ENCODE data around the gene MSL3B.
"Not testable (repeated sequence)": the region's sequence is repeated elsewhere in the genome, so short reads cannot be mapped to it uniquely, and the experiment has no call there.

Gene MSL3B

DNA sequence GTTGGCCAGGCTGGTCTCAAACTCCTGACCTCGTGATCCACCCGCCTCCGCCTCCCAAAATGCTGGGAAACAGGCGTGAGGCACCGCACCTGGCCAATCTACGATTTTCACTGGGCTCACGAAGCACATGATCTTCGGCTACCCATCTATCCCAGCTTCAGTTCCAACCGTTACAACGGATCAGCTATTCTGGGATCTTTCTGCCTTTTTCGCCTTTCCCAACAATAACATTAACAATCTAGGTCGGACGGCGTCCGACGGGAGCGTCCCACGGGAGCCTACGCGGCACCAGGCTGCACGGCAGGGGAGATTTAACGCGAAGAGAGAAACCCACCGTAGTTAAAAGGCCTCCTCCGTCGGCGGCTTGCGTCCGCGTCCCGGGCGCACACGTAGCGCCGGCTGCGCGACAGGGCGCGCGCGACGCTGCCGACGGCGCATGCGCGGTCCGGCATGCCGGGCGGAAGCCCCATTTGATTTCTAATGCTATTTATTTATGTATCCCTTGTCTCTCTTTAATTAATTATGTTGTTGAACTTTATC is at the start of gene MSL3B:
MSL3B (minus strand) TSS at position 394 of the 540 bp plus-strand sequence.
- peak within 1 kb of the TSS; percentile 90 for H3K4me3 Mint-ChIP-seq
- peaks cover 34% of the 10 kb centered on the region for H3K27me3 Mint-ChIP-seq
- peaks cover 25% of the 10 kb centered on the region for H3K36me3 Mint-ChIP-seq (ENCODE audit: low read depth)
- H3K4me1 Mint-ChIP-seq (ENCODE audit: low read depth), result peaks cover 12% of the 10 kb centered on the region
- H3K9me3 Mint-ChIP-seq, result peaks cover 14% of the 10 kb centered on the region
- peak within 1 kb of the TSS; percentile 71 for H3K27ac Mint-ChIP-seq

DNA sequence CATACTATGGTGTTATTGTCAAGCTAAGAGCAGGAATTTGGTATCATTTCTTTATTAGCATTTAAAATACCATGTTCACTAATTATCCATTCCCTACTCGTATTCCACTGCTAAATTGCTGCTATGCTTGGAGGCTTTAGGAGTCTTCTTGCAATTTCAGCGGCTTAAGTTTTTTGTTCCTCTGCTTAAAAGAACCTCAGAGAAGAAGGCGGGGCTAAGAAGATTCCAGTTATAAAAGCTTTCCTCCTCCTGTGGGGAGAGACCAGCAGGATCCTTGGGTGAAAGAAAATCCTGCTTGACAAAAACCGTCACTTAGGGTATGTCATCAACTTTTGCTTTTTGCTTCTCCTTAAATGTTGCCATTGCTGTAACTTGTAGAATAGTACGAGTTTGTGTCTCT is 48.9 kb upstream of the MSL3B start, which contains the start of gene TRPM8:
TRPM8 (plus strand) TSS at position 258 of the 400 bp plus-strand sequence. CDS start 9,165 bp downstream, outside the sequence.
- Mint-ChIP-seq H3K9me3 (no peaks in the 10 kb centered on the region), H3K27ac (no peak within 1 kb of the TSS), H3K4me3 (no peak within 1 kb of the TSS), H3K4me1 (ENCODE audit: low read depth) (peaks cover 10% of the 10 kb centered on the region), H3K27me3 (peaks cover 39% of the 10 kb centered on the region), H3K36me3 (ENCODE audit: low read depth) (no peaks in the 10 kb centered on the region)

DNA sequence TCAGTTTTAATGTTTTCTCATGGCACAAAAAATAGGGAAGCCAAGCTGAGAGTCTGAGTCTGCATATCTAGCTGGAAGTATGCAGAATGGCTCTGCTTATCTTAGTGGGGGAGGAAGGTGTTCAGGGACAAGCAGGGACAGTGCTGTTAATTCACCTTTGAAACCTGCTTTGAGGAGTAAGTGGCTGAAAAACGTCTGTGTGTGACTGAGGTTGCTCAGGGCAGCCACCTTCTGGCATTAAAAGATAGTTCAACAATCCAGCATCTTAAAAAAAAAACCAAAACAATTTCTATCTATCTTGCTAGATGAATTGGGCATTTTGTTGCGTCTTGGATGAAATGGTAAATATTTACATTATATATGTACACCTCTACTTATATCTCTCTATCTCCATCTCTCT is 46.9 kb upstream of the MSL3B start:
- no peaks in the 10 kb centered on the region for H3K36me3 Mint-ChIP-seq (ENCODE audit: low read depth)
- peaks cover 6% of the 10 kb centered on the region for H3K4me1 Mint-ChIP-seq (ENCODE audit: low read depth)
- no peaks in the 10 kb centered on the region for H3K9me3 Mint-ChIP-seq
- H3K27me3 Mint-ChIP-seq, result peaks cover 48% of the 10 kb centered on the region
- H3K27ac Mint-ChIP-seq, result no peak overlapping the region
- no peak overlapping the region for H3K4me3 Mint-ChIP-seq

DNA sequence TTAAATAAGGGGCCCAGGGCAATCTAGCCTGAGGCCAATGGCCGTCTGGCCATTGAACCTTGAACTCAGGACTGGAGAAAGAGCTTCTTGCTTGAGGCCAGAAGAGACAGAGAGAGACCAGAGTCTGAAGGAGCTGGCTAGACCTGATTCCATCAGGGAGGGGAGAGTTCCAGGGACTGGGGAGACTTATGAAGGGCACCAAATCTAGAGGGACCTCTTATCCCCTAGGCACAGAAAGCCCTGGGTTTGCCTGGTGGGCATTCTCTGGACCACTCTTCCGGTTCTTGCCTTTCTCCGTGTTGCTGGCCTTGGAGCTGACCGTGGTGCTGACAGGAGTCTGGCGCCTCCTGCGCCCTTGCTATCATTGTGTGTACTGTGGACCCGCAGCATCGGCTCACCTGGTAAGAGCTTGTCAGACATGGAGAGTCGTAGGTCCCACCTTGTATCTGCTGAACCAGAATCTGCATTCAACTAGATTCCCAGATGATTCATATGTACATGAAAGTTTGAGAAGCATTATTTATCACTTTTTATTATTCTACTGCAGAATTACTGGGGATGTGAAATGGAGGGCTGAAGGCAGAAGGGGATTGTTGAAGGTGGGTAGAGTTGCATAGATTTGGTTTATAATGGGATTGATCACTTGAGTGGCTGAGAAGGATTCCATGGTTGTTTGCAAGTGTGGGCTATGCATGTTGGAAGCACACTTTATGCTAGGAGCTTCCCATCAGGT is 44.7 kb upstream of the MSL3B start:
- Mint-ChIP-seq H3K4me1 (ENCODE audit: low read depth) (no peaks in the 10 kb centered on the region), H3K4me3 (no peak overlapping the region), H3K27me3 (peaks cover 42% of the 10 kb centered on the region), H3K36me3 (ENCODE audit: low read depth) (no peaks in the 10 kb centered on the region), H3K27ac (no peak overlapping the region), H3K9me3 (no peaks in the 10 kb centered on the region)

DNA sequence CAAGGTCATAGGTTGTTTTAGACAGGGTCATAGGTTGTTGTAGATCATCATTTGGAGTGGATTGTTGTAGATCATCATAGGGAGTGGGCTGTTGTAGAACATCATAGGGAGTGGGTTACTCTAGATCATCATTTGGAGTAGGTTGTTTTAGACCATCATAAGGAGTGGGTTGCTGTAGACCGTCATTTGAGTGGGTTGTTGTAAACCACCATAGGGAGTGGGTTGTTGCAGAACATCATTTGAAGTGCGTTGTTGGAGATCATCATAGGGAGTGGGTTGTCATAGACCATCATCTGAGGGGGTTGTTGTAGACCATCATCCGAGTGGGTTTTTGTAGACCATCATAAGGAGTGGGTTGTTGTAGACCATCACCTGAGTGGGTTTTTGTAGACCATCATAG is 39.4 kb upstream of the MSL3B start:
- Mint-ChIP-seq H3K4me3 (no peak overlapping the region), H3K9me3 (no peaks in the 10 kb centered on the region), H3K4me1 (ENCODE audit: low read depth) (no peaks in the 10 kb centered on the region), H3K27me3 (peaks cover 36% of the 10 kb centered on the region), H3K27ac (no peak overlapping the region), H3K36me3 (ENCODE audit: low read depth) (no peaks in the 10 kb centered on the region)

DNA sequence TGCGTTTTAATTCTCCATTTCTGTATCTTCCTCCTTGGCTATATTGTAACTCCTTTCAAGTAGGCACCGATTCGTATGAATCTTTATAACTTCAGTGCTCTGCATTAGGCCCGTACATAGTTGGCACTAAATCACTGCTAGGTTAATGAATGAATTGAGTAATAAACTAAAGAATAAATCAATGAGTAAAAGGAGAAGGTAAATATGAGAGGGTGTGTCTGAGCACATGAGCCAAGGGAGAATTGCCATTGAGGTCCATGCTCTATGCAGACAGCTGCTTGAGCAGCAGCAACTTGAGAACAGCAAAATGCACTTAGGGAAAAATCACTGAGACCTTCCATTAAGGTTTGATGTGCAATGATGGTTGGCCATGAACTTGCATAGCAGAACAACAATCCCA is 37.8 kb upstream of the MSL3B start:
- H3K36me3 Mint-ChIP-seq (ENCODE audit: low read depth), result no peaks in the 10 kb centered on the region
- no peak overlapping the region for H3K4me3 Mint-ChIP-seq
- no peaks in the 10 kb centered on the region for H3K9me3 Mint-ChIP-seq
- peaks cover 31% of the 10 kb centered on the region for H3K27me3 Mint-ChIP-seq
- H3K27ac Mint-ChIP-seq, result no peak overlapping the region
- H3K4me1 Mint-ChIP-seq (ENCODE audit: low read depth), result no peaks in the 10 kb centered on the region

DNA sequence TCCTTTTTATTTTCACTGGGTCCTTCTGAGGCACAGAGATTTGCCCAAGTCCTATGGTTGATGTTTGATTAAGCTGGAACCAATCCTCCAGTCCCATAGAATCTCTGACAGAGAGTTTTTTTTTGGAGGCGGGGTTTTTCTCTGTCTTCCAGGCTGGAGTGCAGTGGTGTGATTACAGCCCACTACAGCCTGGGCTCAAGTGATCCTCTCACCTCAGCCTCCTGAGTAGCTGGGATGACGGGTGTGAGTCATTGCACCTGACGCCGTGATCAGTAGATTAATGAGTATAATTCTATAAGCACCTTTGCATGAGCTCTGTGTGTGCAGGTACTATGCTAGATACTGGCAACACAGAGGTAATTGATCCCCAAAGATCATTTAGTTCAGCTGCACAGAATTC is 33.7 kb upstream of the MSL3B start:
- Mint-ChIP-seq H3K36me3 (ENCODE audit: low read depth) (no peaks in the 10 kb centered on the region), H3K4me1 (ENCODE audit: low read depth) (peaks cover 5% of the 10 kb centered on the region), H3K27ac (no peak overlapping the region), H3K27me3 (peaks cover 16% of the 10 kb centered on the region), H3K9me3 (no peaks in the 10 kb centered on the region), H3K4me3 (no peak overlapping the region)

DNA sequence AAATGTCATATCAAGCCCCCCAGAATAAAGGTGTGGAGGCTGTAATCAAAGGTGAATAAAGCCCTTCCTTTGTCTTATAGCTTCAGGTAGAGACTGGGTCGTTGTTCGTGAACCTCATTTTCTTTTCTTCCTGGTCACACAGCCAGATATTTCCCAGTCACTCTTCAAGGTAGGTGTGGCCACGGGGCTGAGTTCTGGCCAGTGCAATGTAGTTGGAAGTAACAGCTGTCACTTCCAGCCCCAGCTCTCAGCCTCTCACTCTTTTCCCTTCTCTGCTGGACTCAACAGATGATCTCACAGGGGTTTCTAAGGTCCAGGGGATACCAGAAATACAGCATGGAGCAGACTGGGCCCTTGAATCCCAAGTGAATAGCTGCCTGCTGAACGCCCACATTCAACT is 33.2 kb upstream of the MSL3B start:
- no peak overlapping the region for H3K27ac Mint-ChIP-seq
- peaks cover 16% of the 10 kb centered on the region for H3K27me3 Mint-ChIP-seq
- H3K4me1 Mint-ChIP-seq (ENCODE audit: low read depth), result peaks cover 5% of the 10 kb centered on the region
- no peaks in the 10 kb centered on the region for H3K36me3 Mint-ChIP-seq (ENCODE audit: low read depth)
- no peak overlapping the region for H3K4me3 Mint-ChIP-seq
- no peaks in the 10 kb centered on the region for H3K9me3 Mint-ChIP-seq

DNA sequence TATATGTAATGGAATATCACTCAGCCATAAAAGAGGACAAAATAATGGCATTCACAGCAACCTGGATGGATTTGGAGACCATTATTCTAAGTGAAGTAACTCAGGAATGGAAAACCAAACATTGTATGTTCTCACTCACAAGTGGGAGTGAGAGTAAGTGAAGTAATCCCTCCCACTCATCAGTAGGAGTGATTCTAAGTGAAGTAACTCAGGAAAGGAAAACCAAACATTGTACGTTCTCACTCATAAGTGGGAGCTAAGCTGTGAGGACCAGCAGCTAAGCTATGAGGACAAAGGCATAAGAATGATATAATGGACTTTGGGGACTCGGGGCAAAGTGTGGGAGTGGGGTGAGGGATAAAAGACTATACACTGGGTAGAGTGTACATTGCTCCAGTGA is 28.1 kb upstream of the MSL3B start:
- H3K9me3 Mint-ChIP-seq; H3K27ac Mint-ChIP-seq; H3K4me3 Mint-ChIP-seq; H3K36me3 Mint-ChIP-seq (ENCODE audit: low read depth); H3K4me1 Mint-ChIP-seq (ENCODE audit: low read depth): not testable (repeated sequence)
- H3K27me3 Mint-ChIP-seq, result peaks cover 31% of the 10 kb centered on the region

DNA sequence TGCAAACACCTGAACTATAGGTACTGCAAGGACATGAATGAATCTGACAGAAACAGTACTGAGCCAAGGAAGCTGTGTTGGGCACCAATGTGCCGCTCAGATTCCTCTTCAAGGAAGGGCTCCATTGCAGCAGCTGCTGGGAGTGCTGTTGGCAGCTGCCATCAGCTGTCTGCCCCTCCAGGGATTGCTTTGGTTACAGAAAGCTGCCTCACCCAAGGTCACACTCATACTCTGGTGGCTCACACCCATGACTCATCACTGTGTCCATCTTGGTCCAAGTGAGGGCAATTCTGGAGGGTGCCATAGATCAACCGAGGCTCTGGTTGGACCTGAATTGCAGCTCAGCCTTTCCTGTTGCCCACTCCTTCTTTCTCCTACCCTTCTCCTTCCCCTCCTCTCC is 24.6 kb upstream of the MSL3B start:
- Mint-ChIP-seq H3K36me3 (ENCODE audit: low read depth) (no peaks in the 10 kb centered on the region), H3K4me3 (no peak overlapping the region), H3K4me1 (ENCODE audit: low read depth) (no peaks in the 10 kb centered on the region), H3K9me3 (no peaks in the 10 kb centered on the region), H3K27ac (no peak overlapping the region), H3K27me3 (peaks cover 55% of the 10 kb centered on the region)

DNA sequence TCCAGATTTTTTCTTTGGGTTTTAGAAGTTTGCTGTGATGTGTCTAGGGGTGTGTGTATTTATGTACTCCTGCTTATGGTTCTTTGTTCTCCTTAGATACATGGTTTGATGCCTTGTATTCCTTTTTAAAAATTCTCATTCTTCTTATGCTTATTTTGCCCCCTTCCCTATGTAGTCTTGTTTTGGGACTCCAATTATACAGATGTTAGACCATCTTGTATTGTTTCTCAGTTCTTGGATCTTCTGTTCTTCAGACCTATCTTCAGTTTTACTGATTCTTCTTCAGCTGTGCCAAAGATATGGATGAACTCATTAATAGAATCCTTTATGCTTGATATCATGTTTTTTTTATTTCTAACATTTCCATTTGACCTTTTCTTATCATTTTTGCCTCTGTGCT is 14.2 kb upstream of the MSL3B start:
- Mint-ChIP-seq H3K36me3 (ENCODE audit: low read depth) (peaks cover 4% of the 10 kb centered on the region), H3K9me3 (peaks cover 25% of the 10 kb centered on the region), H3K27ac (no peak overlapping the region), H3K4me3 (no peak overlapping the region), H3K4me1 (ENCODE audit: low read depth) (no peaks in the 10 kb centered on the region), H3K27me3 (peaks cover 39% of the 10 kb centered on the region)

DNA sequence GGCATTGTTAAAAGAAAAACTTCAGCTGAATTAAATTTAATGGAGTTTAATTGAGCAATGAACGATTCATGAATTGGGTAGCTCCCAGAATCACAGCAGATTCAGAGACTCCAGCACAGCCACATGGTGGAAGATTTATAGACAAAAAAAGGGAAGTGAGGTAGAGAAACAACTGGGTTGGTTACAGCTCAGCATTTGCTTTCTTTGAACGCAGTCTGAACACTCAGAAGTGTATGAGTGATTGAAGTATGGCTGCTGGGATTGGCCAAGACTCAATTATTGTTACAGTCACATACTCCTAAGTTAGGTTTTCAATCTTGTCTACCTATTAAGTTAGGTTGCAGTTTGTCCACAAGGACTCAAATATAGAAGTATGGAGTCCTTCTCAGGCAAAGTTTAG is 3.9 kb upstream of the MSL3B start:
- Mint-ChIP-seq H3K9me3 (peaks cover 14% of the 10 kb centered on the region), H3K27me3 (peaks cover 52% of the 10 kb centered on the region)
- H3K36me3 Mint-ChIP-seq (ENCODE audit: low read depth); H3K4me3 Mint-ChIP-seq; H3K4me1 Mint-ChIP-seq (ENCODE audit: low read depth); H3K27ac Mint-ChIP-seq: not testable (repeated sequence)

DNA sequence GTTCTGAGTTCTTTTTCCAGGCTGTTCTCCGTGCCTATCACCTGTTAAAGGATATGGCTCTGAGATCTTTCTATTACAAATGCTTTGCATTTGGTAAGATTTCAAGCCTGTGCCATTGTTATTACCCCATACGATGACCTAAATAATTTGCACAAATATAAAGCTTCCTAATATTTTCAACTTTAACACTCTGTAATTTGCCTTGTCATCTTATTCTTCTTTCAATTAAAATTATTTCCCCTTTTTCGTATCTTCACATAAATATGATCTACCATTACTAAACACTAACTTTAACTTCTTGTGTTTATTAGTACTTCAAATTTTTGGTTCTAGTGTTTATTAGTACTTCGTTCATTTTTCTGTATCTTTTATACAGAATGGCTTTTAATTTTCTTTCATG is 3.2 kb upstream of the MSL3B start:
- Mint-ChIP-seq H3K27me3 (peaks cover 51% of the 10 kb centered on the region), H3K27ac (no peak overlapping the region), H3K4me1 (ENCODE audit: low read depth) (peaks cover 8% of the 10 kb centered on the region), H3K36me3 (ENCODE audit: low read depth) (peaks cover 16% of the 10 kb centered on the region), H3K9me3 (peaks cover 17% of the 10 kb centered on the region), H3K4me3 (no peak overlapping the region)

DNA sequence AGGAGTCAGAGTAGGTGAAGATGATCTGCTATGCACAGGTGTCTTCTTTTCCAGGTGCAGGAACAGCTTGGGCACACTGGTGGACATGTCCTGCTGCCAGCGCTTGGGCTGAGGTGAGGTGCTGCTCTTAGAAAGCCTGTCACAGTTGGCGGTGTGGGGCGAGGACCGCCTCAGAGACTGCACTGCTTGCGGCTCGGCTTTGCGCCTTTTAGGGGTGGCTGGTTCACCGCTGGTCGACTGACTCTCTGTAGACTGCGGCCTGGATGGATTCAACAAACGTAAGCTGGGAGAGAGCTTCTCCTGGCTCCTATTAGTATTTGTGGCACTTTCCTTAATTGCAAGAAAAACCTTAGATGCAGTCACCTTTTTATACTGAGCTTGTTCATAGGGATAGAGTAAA is 1.7 kb downstream of the MSL3B start:
- no peak overlapping the region for H3K4me3 Mint-ChIP-seq
- H3K27ac Mint-ChIP-seq, result no peak overlapping the region
- peaks cover 14% of the 10 kb centered on the region for H3K9me3 Mint-ChIP-seq
- H3K4me1 Mint-ChIP-seq (ENCODE audit: low read depth), result peaks cover 12% of the 10 kb centered on the region
- H3K27me3 Mint-ChIP-seq, result peaks cover 22% of the 10 kb centered on the region
- H3K36me3 Mint-ChIP-seq (ENCODE audit: low read depth), result peaks cover 25% of the 10 kb centered on the region

DNA sequence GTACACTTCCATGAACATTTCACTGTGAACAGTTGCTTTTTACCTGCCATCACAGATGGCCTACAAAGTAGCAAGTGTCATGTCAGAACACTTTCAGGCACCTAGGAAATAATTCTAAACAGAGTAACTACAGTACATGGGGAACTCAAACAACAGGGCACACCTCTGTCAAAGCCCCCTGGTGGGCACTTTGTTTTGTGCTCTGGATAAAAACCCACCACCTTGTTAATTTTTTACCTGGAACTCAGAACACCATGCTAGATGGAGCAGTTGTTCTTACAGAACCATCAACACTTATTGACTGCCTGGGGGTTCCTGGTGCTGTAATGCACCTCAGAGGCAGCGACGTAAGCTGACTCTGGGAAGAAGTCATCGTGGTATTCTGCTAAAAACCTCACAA is 2.3 kb downstream of the MSL3B start:
- peaks cover 16% of the 10 kb centered on the region for H3K27me3 Mint-ChIP-seq
- no peak overlapping the region for H3K27ac Mint-ChIP-seq
- peaks cover 25% of the 10 kb centered on the region for H3K36me3 Mint-ChIP-seq (ENCODE audit: low read depth)
- H3K4me1 Mint-ChIP-seq (ENCODE audit: low read depth), result peaks cover 12% of the 10 kb centered on the region
- no peak overlapping the region for H3K4me3 Mint-ChIP-seq
- H3K9me3 Mint-ChIP-seq, result peaks cover 14% of the 10 kb centered on the region

DNA sequence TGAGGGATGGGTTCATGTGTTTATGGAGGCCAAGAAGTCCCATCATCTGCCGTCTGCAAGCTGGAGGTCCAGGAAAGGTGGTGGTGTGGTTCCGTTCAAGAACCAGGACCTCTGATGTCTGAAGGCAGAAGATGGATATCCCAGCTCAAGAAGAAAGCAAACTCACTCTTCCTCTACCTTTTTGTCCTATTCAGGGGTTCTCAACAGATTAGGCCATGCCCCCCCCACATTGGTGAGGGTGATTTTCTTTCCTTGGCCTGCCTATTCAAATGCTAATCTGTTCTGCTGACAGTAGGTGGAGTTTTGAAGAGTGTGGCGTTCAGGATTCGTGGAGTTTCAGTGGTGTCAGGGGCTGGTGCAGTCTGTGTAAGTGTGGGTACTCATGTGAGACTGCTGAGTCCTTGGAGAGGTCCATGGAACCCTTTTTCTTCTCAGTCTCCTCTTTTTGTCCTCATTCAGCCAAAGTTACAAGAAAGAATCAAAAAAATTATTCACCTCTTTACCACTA is 5.9 kb downstream of the MSL3B start:
- Mint-ChIP-seq H3K36me3 (ENCODE audit: low read depth) (peaks cover 17% of the 10 kb centered on the region), H3K4me1 (ENCODE audit: low read depth) (peaks cover 12% of the 10 kb centered on the region), H3K4me3 (no peak overlapping the region), H3K27me3 (no peaks in the 10 kb centered on the region), H3K9me3 (peaks cover 4% of the 10 kb centered on the region), H3K27ac (no peak overlapping the region)
